SJSA1 (cell line): Measurements from ENCODE around the gene CALCB. TPM values are rescaled to one million over a fixed set of nuclear protein-coding genes. Genes with fewer than 3 reads are reported as not detected.

Experiments used
- DNase-seq, 2 experiments: peaks; one replicate each; pipeline ENCODE4 v3.0.0-alpha.2; 2015 to 2020; ENCODE audit warnings: low spot score in 2 of 2, low read depth in 1 of 2
- H3K27ac ChIP-seq: fragments of 250-450 bp; sonication (Bioruptor Pico); 2 replicates; pipeline ENCODE4 v1.5.1; 2020; ENCODE audit warnings: mild to moderate bottlenecking, moderate library complexity
- H3K27me3 ChIP-seq: fragments of 250-450 bp; sonication (Bioruptor Pico); replicated peaks from 2 replicates; pipeline ENCODE4 v1.5.1; 2020; ENCODE audit warnings: mild to moderate bottlenecking, moderate library complexity
- H3K36me3 ChIP-seq: fragments of 250-450 bp; sonication (Bioruptor Pico); 2 replicates; pipeline ENCODE4 v1.5.1; 2020; ENCODE audit warnings: mild to moderate bottlenecking
- H3K4me1 ChIP-seq: fragments of 250-450 bp; sonication (Bioruptor Pico); replicated peaks from 2 replicates; pipeline ENCODE4 v1.6.1; 2021; ENCODE audit warnings: mild to moderate bottlenecking
- H3K4me3 ChIP-seq: fragments of 250-450 bp; sonication (Bioruptor Pico); 2 replicates; pipeline ENCODE4 v1.5.1; 2020; ENCODE audit warnings: mild to moderate bottlenecking
- H3K9me3 ChIP-seq: fragments of 250-450 bp; sonication (Bioruptor Pico); replicated peaks from 2 replicates; pipeline ENCODE4 v1.5.1; 2020; ENCODE audit warnings: mild to moderate bottlenecking
- total RNA-seq: library from RNA; depleted of rRNA; stranded (reverse); fragments of >200 nt; shearing (Covaris generic); gene quantifications from 2 replicates; pipeline ENCODE4 v1.2.3, GENCODE V29; 2014; rRNA removed

Gene CALCB
- total RNA-seq, 1 experiment from 2014 or later = not detected

- H3K9me3 ChIP-seq = no peaks in the 10 kb centered on the region
- no peak for DNase-seq
- H3K36me3 ChIP-seq = no peaks in the 10 kb centered on the region
- H3K27me3 ChIP-seq = peaks cover 4% of the 10 kb centered on the region; the same call in 1 of the 2 replicates
- peaks cover 3% of the 10 kb centered on the region; the same call in 1 of the 2 replicates for H3K4me1 ChIP-seq
- no peak within 1 kb of the TSS for H3K4me3 ChIP-seq
- no peak within 1 kb of the TSS for H3K27ac ChIP-seq
Measured at GRCh38 chr11:15114501-15115475, 41.4 kb downstream of the CALCB start, which contains the start of gene INSC. Gene INSC (plus strand): TSS chr11:15114923. CDS start chr11:15149175, 34,252 bp downstream.

DNA sequence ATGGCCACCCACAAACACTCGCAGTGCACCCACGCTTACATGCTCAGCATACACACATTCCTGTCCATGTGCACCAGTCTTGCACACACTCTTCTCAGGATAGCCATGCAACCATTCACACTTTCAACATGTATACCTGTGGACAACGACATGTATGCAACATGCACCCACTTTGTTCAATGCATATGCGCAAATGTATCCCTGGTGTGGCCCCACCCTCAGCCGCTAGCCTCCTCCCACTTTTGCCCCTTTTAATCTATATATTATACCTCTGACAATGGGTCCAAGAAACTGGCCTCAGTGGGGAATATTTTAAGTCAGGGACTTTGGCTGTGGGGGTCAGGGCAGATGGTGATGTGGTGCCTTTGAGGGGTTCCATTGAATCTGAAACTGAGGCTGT lies 42.3 kb downstream of the CALCB start:
- H3K27ac ChIP-seq = no peak overlapping the region
- H3K4me1 ChIP-seq = peaks cover 3% of the 10 kb centered on the region; the same call in 1 of the 2 replicates
- no peaks in the 10 kb centered on the region for H3K36me3 ChIP-seq
- no peaks in the 10 kb centered on the region for H3K9me3 ChIP-seq
- H3K27me3 ChIP-seq = peaks cover 4% of the 10 kb centered on the region; the same call in 1 of the 2 replicates
- H3K4me3 ChIP-seq = no peak overlapping the region
- no peak for DNase-seq

- no peak for DNase-seq
- H3K36me3 ChIP-seq = no peaks in the 10 kb centered on the region
Measured at GRCh38 chr11:15117751-15118150, 44.4 kb downstream of the CALCB start.

DNA sequence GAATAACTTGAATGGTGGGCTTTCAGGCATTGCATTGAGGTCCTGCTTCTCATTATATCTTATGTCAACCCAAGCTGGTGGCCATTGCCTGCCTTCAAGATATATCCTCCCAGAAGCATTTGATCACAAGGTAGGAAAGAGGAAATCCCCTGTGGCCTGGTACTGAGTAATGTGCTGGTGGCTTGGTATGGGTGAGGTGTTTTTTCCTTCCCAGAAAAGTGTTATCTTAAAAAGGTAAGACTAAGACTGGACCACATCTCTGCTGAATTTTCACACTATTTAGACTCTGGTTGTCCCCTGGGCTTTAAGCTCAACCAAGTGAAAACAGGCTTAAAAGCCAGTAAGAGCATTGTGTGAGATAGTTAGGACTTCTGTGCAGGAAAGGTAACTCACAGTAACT lies 45.0 kb downstream of the CALCB start:
- H3K9me3 ChIP-seq = no peaks in the 10 kb centered on the region
- no peak overlapping the region for H3K27ac ChIP-seq
- no peak overlapping the region for H3K4me3 ChIP-seq
- H3K27me3 ChIP-seq = peaks cover 4% of the 10 kb centered on the region; the same call in 1 of the 2 replicates
- H3K36me3 ChIP-seq = no peaks in the 10 kb centered on the region
- no peak for DNase-seq
- H3K4me1 ChIP-seq = peaks cover 7% of the 10 kb centered on the region

More at GRCh38 chr11:15117751-15118150, 44.4 kb downstream of the CALCB start:
- Histone ChIP-seq H3K9me3 (no peaks in the 10 kb centered on the region), H3K4me3 (no peak overlapping the region), H3K4me1 (peaks cover 3% of the 10 kb centered on the region; the same call in 1 of the 2 replicates), H3K27ac (no peak overlapping the region), H3K27me3 (peaks cover 4% of the 10 kb centered on the region; the same call in 1 of the 2 replicates)

DNA sequence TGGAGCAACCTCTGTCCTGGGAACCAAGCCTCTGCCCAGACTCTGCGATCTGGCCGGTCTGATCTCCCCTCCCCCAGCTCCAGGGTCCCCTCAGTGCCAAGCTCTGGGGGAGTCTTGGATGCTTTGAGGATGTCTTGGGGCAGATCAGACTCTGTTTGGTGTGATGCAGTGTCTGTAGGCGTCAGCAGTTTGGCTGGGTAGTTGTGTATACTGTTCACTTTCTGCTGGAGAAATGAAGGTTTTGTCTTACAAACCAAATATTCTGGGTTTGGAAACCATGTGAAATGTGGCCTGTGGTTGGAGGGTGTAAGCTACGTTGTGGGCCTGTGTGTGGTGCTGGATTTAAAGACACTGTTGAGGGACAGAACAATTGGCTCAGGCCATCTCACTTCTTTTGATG lies 46.0 kb downstream of the CALCB start:
- Histone ChIP-seq H3K36me3 (no peaks in the 10 kb centered on the region), H3K9me3 (no peaks in the 10 kb centered on the region), H3K4me1 (peaks cover 16% of the 10 kb centered on the region), H3K4me3 (no peak overlapping the region), H3K27me3 (peaks cover 4% of the 10 kb centered on the region; the same call in 1 of the 2 replicates), H3K27ac (no peak overlapping the region)
- DNase-seq = no peak

- H3K27ac ChIP-seq = no peak overlapping the region
- peaks cover 19% of the 10 kb centered on the region for H3K4me1 ChIP-seq
- H3K27me3 ChIP-seq = peaks cover 4% of the 10 kb centered on the region; the same call in 1 of the 2 replicates
- H3K4me3 ChIP-seq = no peak overlapping the region
- no peaks in the 10 kb centered on the region for H3K9me3 ChIP-seq
- no peaks in the 10 kb centered on the region for H3K36me3 ChIP-seq
- no peak for DNase-seq
Measured at GRCh38 chr11:15119826-15120225, 46.4 kb downstream of the CALCB start.

DNA sequence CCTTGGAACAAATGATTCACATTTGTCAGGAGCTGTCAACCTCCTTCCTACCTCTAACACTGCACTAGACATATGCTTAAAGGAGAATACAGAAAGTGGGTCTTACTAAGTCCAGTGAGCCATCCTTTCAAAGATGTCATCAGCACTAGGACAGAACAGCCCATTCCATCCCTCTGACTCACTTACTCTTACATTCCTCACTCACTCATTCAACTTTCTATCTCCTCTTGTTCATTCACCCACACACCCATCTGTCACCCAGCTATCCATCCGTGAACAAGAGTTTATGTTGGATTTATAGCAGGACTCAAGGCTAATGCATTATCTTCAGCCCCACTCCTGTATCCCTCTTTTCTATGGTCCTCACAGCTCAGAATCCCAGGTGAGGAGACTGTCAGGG lies 50.5 kb downstream of the CALCB start:
- H3K36me3 ChIP-seq = no peaks in the 10 kb centered on the region
- H3K27ac ChIP-seq = peak overlapping the region; percentile 20
- DNase-seq = peak; percentile 66 to 78
- no peak overlapping the region for H3K4me3 ChIP-seq
- H3K4me1 ChIP-seq = peaks cover 30% of the 10 kb centered on the region
- no peaks in the 10 kb centered on the region for H3K9me3 ChIP-seq
- H3K27me3 ChIP-seq = no peaks in the 10 kb centered on the region

DNA sequence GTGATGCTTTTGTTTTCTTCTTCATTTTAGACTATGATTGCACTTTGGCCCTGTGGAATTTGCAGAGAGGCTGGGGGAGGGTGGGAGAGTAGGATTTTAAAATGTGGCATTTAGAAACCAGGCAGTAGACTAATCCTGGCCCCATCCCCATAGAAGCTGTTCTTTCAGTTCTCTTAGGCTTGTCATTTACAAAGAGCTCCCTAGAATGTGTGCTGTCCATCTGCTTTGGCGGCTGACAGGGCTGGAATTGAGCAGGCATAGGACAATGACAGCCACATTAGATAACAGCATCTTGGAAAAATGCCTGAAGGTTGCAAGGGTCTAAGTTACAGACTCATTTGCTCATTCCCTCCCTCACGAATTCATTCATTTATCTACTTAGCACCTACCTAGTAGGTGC lies 51.1 kb downstream of the CALCB start:
- Histone ChIP-seq H3K4me3 (no peak overlapping the region), H3K27ac (peak overlapping the region; percentile 20; the same call in 1 of the 2 replicates), H3K9me3 (no peaks in the 10 kb centered on the region), H3K27me3 (no peaks in the 10 kb centered on the region), H3K4me1 (peaks cover 30% of the 10 kb centered on the region), H3K36me3 (no peaks in the 10 kb centered on the region)
- DNase-seq = no peak

GRCh38 chr11:15127341-15127740 lies 53.9 kb downstream of the CALCB start:
- H3K36me3 ChIP-seq = no peaks in the 10 kb centered on the region
- H3K4me1 ChIP-seq = peaks cover 30% of the 10 kb centered on the region
- no peak overlapping the region for H3K27ac ChIP-seq
- no peaks in the 10 kb centered on the region for H3K9me3 ChIP-seq
- no peaks in the 10 kb centered on the region for H3K27me3 ChIP-seq
- H3K4me3 ChIP-seq = no peak overlapping the region
- peak in 1 of 2 experiments; percentile 22 for DNase-seq

Other genes with a start within 250 kb of the CALCB start
- gene CYP2R1, start 181.4 kb upstream of the CALCB start, total RNA-seq = 3.0 and 7.6 TPM in 2 replicates
- gene CALCA, start 101.2 kb upstream of the CALCB start, total RNA-seq = not detected in 2 replicates
- gene INSC, start 41.3 kb downstream of the CALCB start, total RNA-seq = 0.26 TPM in 1 of 2 replicates, not detected in the other